ENCODE results near the gene ADAMTS7.

- TF ChIP-seq POLR2A (IDR thresholded peaks at IDR 0.05) = no peak
- no peak for TF ChIP-seq CTCF (IDR thresholded peaks at IDR 0.05)
Observed at GRCh38 chr15:78810362-78811123, 721 bp downstream of the ADAMTS7 start.
